K562 (cell line): ENCODE measurements around the gene CD84. TPM values are rescaled to one million over a fixed set of nuclear protein-coding genes. Genes with fewer than 3 reads are reported as not detected.

Experiments
- CXXC5 ChIP-seq: fragments of 250-450 bp; sonication (Bioruptor Pico); IDR thresholded peaks from 2 replicates; pipeline ENCODE4 v1.8.0; 2022; ENCODE audit warnings: inconsistent platforms, mild to moderate bottlenecking, moderate library complexity
- EP300 ChIP-seq: IDR thresholded peaks from 2 replicates; pipeline ENCODE4 v1.6.1; 2012; ENCODE audit warnings: low read length, improper control_type of control experiment
- FOXA3 ChIP-seq, 2 experiments: fragments of 450-650 bp in 1 of 2; sonication (generic) in 1 of 2; formaldehyde crosslinking; IDR thresholded peaks in 1 of 2; conservative IDR thresholded peaks in 1 of 2; 2 replicates each; pipeline versions ENCODE4 v1.4.0 to v1.8.0; 2020 to 2022; ENCODE audit warnings: mild to moderate bottlenecking in 2 of 2, missing genetic modification reagents in 1 of 2
- FOXM1 ChIP-seq, 2 experiments: fragments of 450-650 bp in 1 of 2; sonication (generic) in 1 of 2; formaldehyde crosslinking in 1 of 2; IDR thresholded peaks; 2 replicates each; pipeline versions ENCODE4 v1.6.1 to v1.9.0; 2017 to 2022; ENCODE audit warnings: low read depth in 2 of 2, mild to moderate bottlenecking in 2 of 2, missing genetic modification reagents in 1 of 2, moderate library complexity in 1 of 2
- HDAC1 ChIP-seq, 2 experiments: fragments of 450-650 bp; IDR thresholded peaks; 2 replicates each; pipeline ENCODE4 v1.6.1; 2016 to 2017; ENCODE audit warnings: inconsistent platforms in 1 of 2, mild to moderate bottlenecking in 1 of 2, moderate library complexity in 1 of 2
- KAT2B ChIP-seq: IDR thresholded peaks from one replicate; pipeline ENCODE4 v1.6.1; 2012; ENCODE audit warnings: low read depth, mild to moderate bottlenecking, control low read depth, inconsistent platforms, low read length, moderate library complexity
- L3MBTL2 ChIP-seq: fragments of 450-650 bp; IDR thresholded peaks from 2 replicates; pipeline ENCODE4 v1.6.1; 2016; ENCODE audit warnings: mild to moderate bottlenecking, moderate library complexity
- NBN ChIP-seq: fragments of 450-650 bp; IDR thresholded peaks from 2 replicates; pipeline ENCODE4 v1.6.1; 2016; ENCODE audit warnings: low read depth, mild to moderate bottlenecking
- RCOR1 ChIP-seq, 2 experiments: IDR thresholded peaks; 2 replicates each; pipeline ENCODE4 v1.6.1; 2012; ENCODE audit warnings: low read depth in 2 of 2, low read length in 2 of 2, borderline replicate concordance in 1 of 2, improper control_type of control experiment in 1 of 2
- SAFB2 ChIP-seq: fragments of 200-400 bp; formaldehyde crosslinking; IDR thresholded peaks from 2 replicates; pipeline ENCODE4 v1.6.1; 2018; ENCODE audit warnings: borderline replicate concordance, low read length, low read depth, moderate library complexity; ENCODE audit not compliant: severe bottlenecking
- ZEB2 ChIP-seq: fragments of 450-650 bp; IDR thresholded peaks from 2 replicates; pipeline ENCODE4 v1.6.1; 2016
- ZNF274 ChIP-seq: IDR thresholded peaks from 2 replicates; pipeline ENCODE4 v1.6.1; 2011; ENCODE audit warnings: low read depth, mild to moderate bottlenecking, low read length, moderate library complexity, borderline replicate concordance
- ZNF316 ChIP-seq: fragments of 450-650 bp; IDR thresholded peaks from 2 replicates; pipeline ENCODE4 v1.6.1; 2016
- ZNF354B ChIP-seq: fragments of 250-450 bp; sonication (Bioruptor Pico); IDR thresholded peaks from 2 replicates; pipeline ENCODE4 v1.4.0; 2020
- ZNF766 ChIP-seq: fragments of 200-800 bp; sonication (Bioruptor generic); conservative IDR thresholded peaks from 2 replicates; pipeline ENCODE4 v1.6.1; 2016; ENCODE audit warnings: missing genetic modification characterization, missing compliant biosample characterization
- polyA plus RNA-seq, 8 experiments: library from polyadenylated mRNA; depleted of rRNA in 4 of 8; stranded (reverse) in 5 of 8; unstranded in 3 of 8; fragments of >200 nt; fragmentation: Nextera tagmentation in 2 of 8; fragmentation: Illumina TruSeq in 1 of 8; extraction: Ambion mirVana in 2 of 8; extraction: Trizol in 1 of 8; gene quantifications; 2 replicates each; pipeline versions ENCODE4 v1.2.1 to v1.2.3, GENCODE V29; 2011 to 2014; ENCODE audit warnings: inconsistent platforms in 1 of 8, missing spikeins in 1 of 8
- total RNA-seq, 7 experiments: library from RNA; depleted of rRNA in 6 of 7; stranded (reverse); fragments of >200 nt in 6 of 7; fragmentation: Illumina TruSeq in 2 of 7; extraction: Trizol in 2 of 7; gene quantifications; 2 replicates each; pipeline versions ENCODE4 v1.2.1 to v1.2.3, GENCODE V29; 2011 to 2021; ENCODE audit warnings: low replicate concordance in 1 of 7
- TF ChIP-seq, protein P1 (sequence below): fragments of 450-650 bp; conservative IDR thresholded peaks from 2 replicates; pipeline ENCODE4 v1.6.1; 2016; ENCODE audit warnings: missing genetic modification characterization, low read depth, mild to moderate bottlenecking, missing compliant biosample characterization, moderate library complexity
- TF ChIP-seq, protein P2 (sequence below): fragments of 450-650 bp; IDR thresholded peaks from 2 replicates; pipeline ENCODE4 v1.6.1; 2017; ENCODE audit warnings: antibody characterized with exemption, mild to moderate bottlenecking
- TF ChIP-seq, protein P3 (sequence below), 2 experiments: fragments of 450-650 bp; IDR thresholded peaks; 2 replicates each; pipeline ENCODE4 v1.6.1; 2018; ENCODE audit warnings: mild to moderate bottlenecking in 2 of 2, low read depth in 1 of 2; ENCODE audit not compliant: partially characterized antibody in 2 of 2

Gene CD84
- total and polyA plus RNA-seq, 9 of the 15 experiments (the other 6 are each of a cell fraction or from before 2014, with no cell fraction given), result 0.82 to 6.8 (median 2.0) TPM

DNA sequence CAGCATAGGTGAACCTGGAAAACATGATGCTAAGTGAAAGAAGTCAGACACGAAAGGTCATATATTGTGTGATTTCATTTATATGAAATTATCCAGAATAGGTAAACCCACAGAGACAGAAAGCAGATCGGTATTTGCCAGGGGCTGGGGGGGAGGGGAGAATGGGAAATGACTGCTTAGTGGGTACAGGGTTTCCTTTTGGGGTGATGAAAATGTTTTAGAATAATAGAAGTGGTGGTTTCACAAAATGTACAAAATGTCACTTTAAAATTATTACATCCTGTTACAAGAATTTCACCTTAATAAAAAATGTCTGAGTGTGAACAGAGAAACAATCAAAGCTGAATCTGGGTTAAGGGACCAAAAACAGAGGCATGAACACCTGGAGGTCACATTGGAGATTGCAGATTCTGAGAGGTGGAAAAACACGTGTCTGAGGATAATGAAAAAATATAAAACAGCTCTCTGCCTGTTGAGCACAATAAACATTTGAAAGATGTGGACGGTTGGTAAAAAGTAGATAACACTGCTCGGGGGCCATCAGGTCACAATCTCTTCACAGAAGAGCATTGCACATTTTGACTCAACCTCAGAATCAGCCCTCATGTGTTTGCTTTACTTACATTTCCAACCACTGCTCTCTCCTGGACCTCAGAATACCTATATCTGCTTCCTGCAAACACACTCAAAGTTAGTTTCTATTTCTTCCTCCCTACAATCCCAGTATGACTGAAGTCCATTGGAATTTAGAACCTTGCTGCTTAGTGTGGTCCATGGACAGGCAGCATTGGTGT lies 59.5 kb downstream of the CD84 start (continued):
- TF ChIP-seq, protein P1, sequence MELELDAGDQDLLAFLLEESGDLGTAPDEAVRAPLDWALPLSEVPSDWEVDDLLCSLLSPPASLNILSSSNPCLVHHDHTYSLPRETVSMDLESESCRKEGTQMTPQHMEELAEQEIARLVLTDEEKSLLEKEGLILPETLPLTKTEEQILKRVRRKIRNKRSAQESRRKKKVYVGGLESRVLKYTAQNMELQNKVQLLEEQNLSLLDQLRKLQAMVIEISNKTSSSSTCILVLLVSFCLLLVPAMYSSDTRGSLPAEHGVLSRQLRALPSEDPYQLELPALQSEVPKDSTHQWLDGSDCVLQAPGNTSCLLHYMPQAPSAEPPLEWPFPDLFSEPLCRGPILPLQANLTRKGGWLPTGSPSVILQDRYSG (tag), result no peak
- TF ChIP-seq, protein P2, sequence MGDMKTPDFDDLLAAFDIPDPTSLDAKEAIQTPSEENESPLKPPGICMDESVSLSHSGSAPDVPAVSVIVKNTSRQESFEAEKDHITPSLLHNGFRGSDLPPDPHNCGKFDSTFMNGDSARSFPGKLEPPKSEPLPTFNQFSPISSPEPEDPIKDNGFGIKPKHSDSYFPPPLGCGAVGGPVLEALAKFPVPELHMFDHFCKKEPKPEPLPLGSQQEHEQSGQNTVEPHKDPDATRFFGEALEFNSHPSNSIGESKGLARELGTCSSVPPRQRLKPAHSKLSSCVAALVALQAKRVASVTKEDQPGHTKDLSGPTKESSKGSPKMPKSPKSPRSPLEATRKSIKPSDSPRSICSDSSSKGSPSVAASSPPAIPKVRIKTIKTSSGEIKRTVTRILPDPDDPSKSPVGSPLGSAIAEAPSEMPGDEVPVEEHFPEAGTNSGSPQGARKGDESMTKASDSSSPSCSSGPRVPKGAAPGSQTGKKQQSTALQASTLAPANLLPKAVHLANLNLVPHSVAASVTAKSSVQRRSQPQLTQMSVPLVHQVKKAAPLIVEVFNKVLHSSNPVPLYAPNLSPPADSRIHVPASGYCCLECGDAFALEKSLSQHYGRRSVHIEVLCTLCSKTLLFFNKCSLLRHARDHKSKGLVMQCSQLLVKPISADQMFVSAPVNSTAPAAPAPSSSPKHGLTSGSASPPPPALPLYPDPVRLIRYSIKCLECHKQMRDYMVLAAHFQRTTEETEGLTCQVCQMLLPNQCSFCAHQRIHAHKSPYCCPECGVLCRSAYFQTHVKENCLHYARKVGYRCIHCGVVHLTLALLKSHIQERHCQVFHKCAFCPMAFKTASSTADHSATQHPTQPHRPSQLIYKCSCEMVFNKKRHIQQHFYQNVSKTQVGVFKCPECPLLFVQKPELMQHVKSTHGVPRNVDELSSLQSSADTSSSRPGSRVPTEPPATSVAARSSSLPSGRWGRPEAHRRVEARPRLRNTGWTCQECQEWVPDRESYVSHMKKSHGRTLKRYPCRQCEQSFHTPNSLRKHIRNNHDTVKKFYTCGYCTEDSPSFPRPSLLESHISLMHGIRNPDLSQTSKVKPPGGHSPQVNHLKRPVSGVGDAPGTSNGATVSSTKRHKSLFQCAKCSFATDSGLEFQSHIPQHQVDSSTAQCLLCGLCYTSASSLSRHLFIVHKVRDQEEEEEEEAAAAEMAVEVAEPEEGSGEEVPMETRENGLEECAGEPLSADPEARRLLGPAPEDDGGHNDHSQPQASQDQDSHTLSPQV, result no peak
- TF ChIP-seq NBN (no peak), EP300 (peak; percentile 47; the same call in 1 of the 2 replicates), SAFB2 (no peak), HDAC1 (IDR thresholded peaks at IDR 0.05) (peak in 1 of 2 experiments; percentile 59; a peak in 1 of 4 replicates), RCOR1 (IDR thresholded peaks at IDR 0.05; ENCODE audit: borderline replicate concordance in 1 of 2, low read depth in 2 of 2, low read length in 2 of 2) (peak in 1 of 2 experiments; percentile 87; a peak in 2 of 4 replicates), ZNF354B (CRISPR knock-in tag) (no peak), ZEB2 (0 out of 2 replicates have a peak, but pooled peaks have one; percentile 52), FOXA3 (CRISPR knock-in tag; conservative IDR thresholded peaks at IDR 0.05 in 1 of 2, IDR thresholded peaks at IDR 0.05 in 1 of 2) (peak in 1 of 2 experiments; percentile 57; a peak in 1 of 4 replicates), ZNF274 (no peak), KAT2B (no peak), ZNF766 (CRISPR knock-in tag) (peak; percentile 50; the same call in 1 of the 2 replicates), ZNF316 (no peak), L3MBTL2 (peak; percentile 68; the same call in 1 of the 2 replicates), FOXM1 (IDR thresholded peaks at IDR 0.05; ENCODE audit: low read depth) (peak; percentile 79; the same call in 1 of the 2 replicates), FOXM1 (CRISPR knock-in tag; IDR thresholded peaks at IDR 0.05; ENCODE audit: low read depth) (no peak), CXXC5 (no peak)
- TF ChIP-seq, protein P3, sequence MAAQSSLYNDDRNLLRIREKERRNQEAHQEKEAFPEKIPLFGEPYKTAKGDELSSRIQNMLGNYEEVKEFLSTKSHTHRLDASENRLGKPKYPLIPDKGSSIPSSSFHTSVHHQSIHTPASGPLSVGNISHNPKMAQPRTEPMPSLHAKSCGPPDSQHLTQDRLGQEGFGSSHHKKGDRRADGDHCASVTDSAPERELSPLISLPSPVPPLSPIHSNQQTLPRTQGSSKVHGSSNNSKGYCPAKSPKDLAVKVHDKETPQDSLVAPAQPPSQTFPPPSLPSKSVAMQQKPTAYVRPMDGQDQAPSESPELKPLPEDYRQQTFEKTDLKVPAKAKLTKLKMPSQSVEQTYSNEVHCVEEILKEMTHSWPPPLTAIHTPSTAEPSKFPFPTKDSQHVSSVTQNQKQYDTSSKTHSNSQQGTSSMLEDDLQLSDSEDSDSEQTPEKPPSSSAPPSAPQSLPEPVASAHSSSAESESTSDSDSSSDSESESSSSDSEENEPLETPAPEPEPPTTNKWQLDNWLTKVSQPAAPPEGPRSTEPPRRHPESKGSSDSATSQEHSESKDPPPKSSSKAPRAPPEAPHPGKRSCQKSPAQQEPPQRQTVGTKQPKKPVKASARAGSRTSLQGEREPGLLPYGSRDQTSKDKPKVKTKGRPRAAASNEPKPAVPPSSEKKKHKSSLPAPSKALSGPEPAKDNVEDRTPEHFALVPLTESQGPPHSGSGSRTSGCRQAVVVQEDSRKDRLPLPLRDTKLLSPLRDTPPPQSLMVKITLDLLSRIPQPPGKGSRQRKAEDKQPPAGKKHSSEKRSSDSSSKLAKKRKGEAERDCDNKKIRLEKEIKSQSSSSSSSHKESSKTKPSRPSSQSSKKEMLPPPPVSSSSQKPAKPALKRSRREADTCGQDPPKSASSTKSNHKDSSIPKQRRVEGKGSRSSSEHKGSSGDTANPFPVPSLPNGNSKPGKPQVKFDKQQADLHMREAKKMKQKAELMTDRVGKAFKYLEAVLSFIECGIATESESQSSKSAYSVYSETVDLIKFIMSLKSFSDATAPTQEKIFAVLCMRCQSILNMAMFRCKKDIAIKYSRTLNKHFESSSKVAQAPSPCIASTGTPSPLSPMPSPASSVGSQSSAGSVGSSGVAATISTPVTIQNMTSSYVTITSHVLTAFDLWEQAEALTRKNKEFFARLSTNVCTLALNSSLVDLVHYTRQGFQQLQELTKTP (IDR thresholded peaks at IDR 0.05; ENCODE audit: low read depth in 1 of 2, partially characterized antibody in 2 of 2), result peak in 1 of 2 experiments; percentile 18
